DOHH2 (cell line): Measurements from ENCODE around the gene GAGE10.
"Not testable (repeated sequence)": the region's sequence is repeated elsewhere in the genome, so short reads cannot be mapped to it uniquely, and the experiment has no call there.

Experiments used
- H3F3A ChIP-seq: fragments of 200-600 bp; sonication (generic), shearing (Covaris generic); 2 replicates; pipeline ENCODE4 v1.6.0; 2016; ENCODE audit warnings: antibody characterized with exemption, mild to moderate bottlenecking; ENCODE audit not compliant: control insufficient read depth, insufficient read depth
- H3K27ac ChIP-seq: fragments of 200-600 bp; sonication (generic); 2 replicates; pipeline ENCODE4 v1.5.1; 2014; ENCODE audit warnings: low read depth, mild to moderate bottlenecking, low read length, moderate library complexity
- H3K27me3 ChIP-seq: fragments of 200-600 bp; sonication (generic); 2 replicates; pipeline ENCODE4 v1.6.1; 2014; ENCODE audit warnings: mild to moderate bottlenecking, low read length, mixed read lengths; ENCODE audit not compliant: control insufficient read depth
- H3K36me3 ChIP-seq: fragments of 200-600 bp; sonication (generic); 2 replicates; pipeline ENCODE4 v1.6.1; 2014; ENCODE audit warnings: mild to moderate bottlenecking, low read length, moderate library complexity, mixed read lengths; ENCODE audit not compliant: control insufficient read depth
- H3K4me1 ChIP-seq: fragments of 200-600 bp; sonication (generic); 2 replicates; pipeline ENCODE4 v1.6.1; 2014; ENCODE audit warnings: mild to moderate bottlenecking, low read length, mixed read lengths; ENCODE audit not compliant: control insufficient read depth
- H3K4me2 ChIP-seq: fragments of 200-600 bp; sonication (generic); 2 replicates; pipeline ENCODE4 v1.6.0; 2014; ENCODE audit warnings: mild to moderate bottlenecking, low read length, moderate library complexity
- H3K4me3 ChIP-seq: fragments of 200-600 bp; sonication (generic); 2 replicates; pipeline ENCODE4 v1.5.1; 2014; ENCODE audit warnings: mild to moderate bottlenecking, low read length, mixed read lengths
- H3K79me2 ChIP-seq: fragments of 200-600 bp; sonication (generic); 2 replicates; pipeline ENCODE4 v1.6.1; 2014; ENCODE audit warnings: mild to moderate bottlenecking, low read length, mixed read lengths; ENCODE audit not compliant: control insufficient read depth
- H3K9me2 ChIP-seq: fragments of 200-600 bp; sonication (generic); replicated peaks from 2 replicates; pipeline ENCODE4 v1.6.1; 2014; ENCODE audit warnings: mild to moderate bottlenecking, low read length, mixed read lengths; ENCODE audit not compliant: control insufficient read depth
- H3K9me3 ChIP-seq: fragments of 200-600 bp; sonication (generic); 2 replicates; pipeline ENCODE4 v1.6.1; 2014; ENCODE audit warnings: antibody characterized with exemption, low read length, mixed read lengths; ENCODE audit not compliant: control insufficient read depth, insufficient read depth
- H4K20me1 ChIP-seq: fragments of 200-600 bp; sonication (generic); 2 replicates; pipeline ENCODE4 v1.6.0; 2014; ENCODE audit warnings: low read depth, mild to moderate bottlenecking, antibody characterized with exemption, low read length, moderate library complexity; ENCODE audit not compliant: control insufficient read depth, insufficient read depth
- CTCF ChIP-seq: fragments of 200-600 bp; sonication (generic); IDR thresholded peaks from one replicate; pipeline ENCODE4 v1.5.1; 2014; ENCODE audit warnings: antibody characterized with exemption, mild to moderate bottlenecking, low read depth, low read length; ENCODE audit not compliant: poor library complexity, severe bottlenecking
- EZH2phosphoT487 ChIP-seq: fragments of 200-600 bp; sonication (generic); IDR thresholded peaks from 2 replicates; pipeline ENCODE4 v1.6.1; 2017; ENCODE audit warnings: borderline replicate concordance, mild to moderate bottlenecking, antibody characterized with exemption, low read length, moderate library complexity, mixed read lengths

GAGE10 gene

GRCh38 chrX:49312176-49312575 lies 8.7 kb downstream of the GAGE10 start:
- Histone ChIP-seq H3K36me3 (no peaks in the 10 kb centered on the region), H3K4me2 (no peak overlapping the region), H3K9me2 (no peaks in the 10 kb centered on the region), H3K4me1 (no peaks in the 10 kb centered on the region), H3K27ac (no peak overlapping the region), H3F3A (no peaks in the 10 kb centered on the region), H4K20me1 (no peaks in the 10 kb centered on the region), H3K9me3 (no peaks in the 10 kb centered on the region), H3K79me2 (no peaks in the 10 kb centered on the region), H3K4me3 (no peak overlapping the region), H3K27me3 (no peaks in the 10 kb centered on the region)
- TF ChIP-seq EZH2phosphoT487 (no peak), CTCF (no peak)

GRCh38 chrX:49316085-49316484 lies 12.6 kb downstream of the GAGE10 start:
- Histone ChIP-seq H3K27me3 (no peaks in the 10 kb centered on the region), H3F3A (no peaks in the 10 kb centered on the region), H3K4me1 (no peaks in the 10 kb centered on the region), H3K4me2 (no peak overlapping the region), H3K27ac (no peak overlapping the region), H3K79me2 (no peaks in the 10 kb centered on the region), H3K4me3 (no peak overlapping the region), H3K9me3 (no peaks in the 10 kb centered on the region), H3K9me2 (no peaks in the 10 kb centered on the region), H4K20me1 (no peaks in the 10 kb centered on the region), H3K36me3 (no peaks in the 10 kb centered on the region)
- TF ChIP-seq CTCF (no peak), EZH2phosphoT487 (no peak)

- not testable (repeated sequence) for H3K27ac ChIP-seq, H3K4me3 ChIP-seq, H3K36me3 ChIP-seq, H3K9me3 ChIP-seq, H3K27me3 ChIP-seq, H3K4me1 ChIP-seq, H3K4me2 ChIP-seq, H3F3A ChIP-seq, H3K79me2 ChIP-seq, H4K20me1 ChIP-seq, H3K9me2 ChIP-seq
These were observed 18.3 kb downstream of the GAGE10 start, which contains the start of gene GAGE12J for GRCh38 chrX:49321737-49322136. Gene GAGE12J (plus strand): TSS chrX:49322037. CDS start chrX:49323194, 1,157 bp downstream.

GRCh38 chrX:49322266-49322665 lies 18.8 kb downstream of the GAGE10 start:
- H3K27ac ChIP-seq, result not testable (repeated sequence)

GRCh38 chrX:49323735-49324134 lies 20.3 kb downstream of the GAGE10 start:
- H3K27ac ChIP-seq, H3K36me3 ChIP-seq, H3K4me2 ChIP-seq, H3K79me2 ChIP-seq, H3F3A ChIP-seq, H3K4me3 ChIP-seq, H3K9me3 ChIP-seq, H3K9me2 ChIP-seq, H3K27me3 ChIP-seq, H3K4me1 ChIP-seq, H4K20me1 ChIP-seq: not testable (repeated sequence)

More at GRCh38 chrX:49322266-49322665, 18.8 kb downstream of the GAGE10 start:
- not testable (repeated sequence) for H3K4me3 ChIP-seq, H3K4me1 ChIP-seq, H3K36me3 ChIP-seq, H3K9me2 ChIP-seq, H3K79me2 ChIP-seq, H3K4me2 ChIP-seq, H3K9me3 ChIP-seq, H3F3A ChIP-seq, H4K20me1 ChIP-seq, H3K27me3 ChIP-seq

GRCh38 chrX:49330421-49330820 lies 27.0 kb downstream of the GAGE10 start:
- not testable (repeated sequence) for H3K4me3 ChIP-seq, H3K79me2 ChIP-seq, H3K4me1 ChIP-seq, H3K9me2 ChIP-seq, H3K36me3 ChIP-seq, H3K9me3 ChIP-seq, H3F3A ChIP-seq, H3K4me2 ChIP-seq, H3K27ac ChIP-seq, H3K27me3 ChIP-seq, H4K20me1 ChIP-seq

GRCh38 chrX:49331282-49331681 lies 27.8 kb downstream of the GAGE10 start, which contains the start of gene GAGE13:
Gene GAGE13 (plus strand): TSS chrX:49331582. CDS start chrX:49332738, 1,156 bp downstream.
- not testable (repeated sequence) for H3K36me3 ChIP-seq, H3K4me3 ChIP-seq, H3K27ac ChIP-seq, H3K79me2 ChIP-seq, H3K27me3 ChIP-seq, H3K4me2 ChIP-seq, H4K20me1 ChIP-seq, H3F3A ChIP-seq, H3K4me1 ChIP-seq, H3K9me3 ChIP-seq, H3K9me2 ChIP-seq
